ENCODE data around the gene FPR2.

The FPR2 gene

GRCh38 chr19:51739466-51740213, 21.3 kb upstream of the FPR2 start:
- H3K4me1 ChIP-seq (ENCODE audit: control insufficient read depth in 1 of 2, insufficient read depth in 2 of 2, low read length in 2 of 2) = no peaks in the 10 kb centered on the region
- no peaks in the 10 kb centered on the region for H3K9me3 ChIP-seq (ENCODE audit: control insufficient read depth in 1 of 2, low read length in 2 of 2)
- H3K27me3 ChIP-seq (ENCODE audit: control insufficient read depth in 1 of 2, insufficient read depth in 2 of 2, low read length in 2 of 2) = no peaks in the 10 kb centered on the region
- no peaks in the 10 kb centered on the region for H3K36me3 ChIP-seq (ENCODE audit: control insufficient read depth in 1 of 2, insufficient read depth in 2 of 2, low read length in 2 of 2)
- no peak overlapping the region for H3K9ac ChIP-seq (ENCODE audit: low read depth in 1 of 2, low read length in 2 of 2)
- no peak overlapping the region for H3K27ac ChIP-seq (ENCODE audit: low read depth, low read length)
- no peak overlapping the region for H3K4me3 ChIP-seq (ENCODE audit: low read depth in 1 of 2, low read length in 2 of 2)

DNA sequence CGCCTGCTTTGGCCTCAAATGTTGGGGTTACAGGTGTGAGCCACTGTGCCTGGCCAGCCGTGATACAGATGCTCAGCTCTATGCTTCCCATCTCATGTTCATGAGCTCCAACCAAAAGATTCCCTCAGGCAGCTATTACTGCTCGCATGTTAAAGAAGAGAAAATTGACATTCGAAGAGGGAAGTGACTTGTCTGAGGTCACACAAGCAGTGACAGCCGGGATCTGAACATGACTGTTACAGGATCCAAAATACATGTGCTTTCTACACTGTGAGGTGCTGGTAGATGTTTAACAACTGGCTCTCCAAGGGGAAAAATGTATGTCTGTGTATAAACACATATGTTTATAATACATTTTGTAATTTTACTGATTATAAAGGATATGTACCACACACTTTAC, 20.6 kb upstream of the FPR2 start:
- no peaks in the 10 kb centered on the region for H3K27me3 ChIP-seq (ENCODE audit: control insufficient read depth in 1 of 2, insufficient read depth in 2 of 2, low read length in 2 of 2)
- no peak overlapping the region for H3K9ac ChIP-seq (ENCODE audit: low read depth in 1 of 2, low read length in 2 of 2)
- H3K27ac ChIP-seq (ENCODE audit: low read depth, low read length) = no peak overlapping the region
- H3K4me1 ChIP-seq (ENCODE audit: control insufficient read depth in 1 of 2, insufficient read depth in 2 of 2, low read length in 2 of 2) = no peaks in the 10 kb centered on the region
- no peaks in the 10 kb centered on the region for H3K36me3 ChIP-seq (ENCODE audit: control insufficient read depth in 1 of 2, insufficient read depth in 2 of 2, low read length in 2 of 2)
- no peaks in the 10 kb centered on the region for H3K9me3 ChIP-seq (ENCODE audit: control insufficient read depth in 1 of 2, low read length in 2 of 2)
- H3K4me3 ChIP-seq (ENCODE audit: low read depth in 1 of 2, low read length in 2 of 2) = no peak overlapping the region

DNA sequence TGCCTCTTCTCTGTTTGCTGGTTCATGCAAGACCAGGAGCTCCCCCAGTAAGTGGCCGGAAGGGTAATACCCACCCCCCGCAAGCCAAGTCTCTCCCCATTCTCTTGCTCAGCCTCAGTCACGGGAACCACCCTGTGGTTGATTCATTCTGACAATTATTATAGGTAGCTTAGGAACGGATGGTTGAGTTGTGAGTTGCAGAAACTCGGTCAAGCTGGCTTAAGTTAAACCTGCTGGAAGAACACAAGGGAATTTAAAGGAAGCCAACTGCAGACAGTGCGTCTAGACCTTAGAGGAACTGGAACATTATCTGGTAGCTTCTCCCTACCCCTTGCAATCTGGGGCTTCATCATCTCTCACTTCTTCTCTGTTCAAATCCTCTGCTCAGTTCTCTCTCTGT, 18.2 kb upstream of the FPR2 start:
- Histone ChIP-seq H3K4me3 (ENCODE audit: low read depth in 1 of 2, low read length in 2 of 2) (no peak overlapping the region), H3K9me3 (ENCODE audit: control insufficient read depth in 1 of 2, low read length in 2 of 2) (no peaks in the 10 kb centered on the region), H3K36me3 (ENCODE audit: control insufficient read depth in 1 of 2, insufficient read depth in 2 of 2, low read length in 2 of 2) (no peaks in the 10 kb centered on the region), H3K9ac (ENCODE audit: low read depth in 1 of 2, low read length in 2 of 2) (no peak overlapping the region), H3K4me1 (ENCODE audit: control insufficient read depth in 1 of 2, insufficient read depth in 2 of 2, low read length in 2 of 2) (no peaks in the 10 kb centered on the region), H3K27ac (ENCODE audit: low read depth, low read length) (no peak overlapping the region), H3K27me3 (ENCODE audit: control insufficient read depth in 1 of 2, insufficient read depth in 2 of 2, low read length in 2 of 2) (no peaks in the 10 kb centered on the region)

DNA sequence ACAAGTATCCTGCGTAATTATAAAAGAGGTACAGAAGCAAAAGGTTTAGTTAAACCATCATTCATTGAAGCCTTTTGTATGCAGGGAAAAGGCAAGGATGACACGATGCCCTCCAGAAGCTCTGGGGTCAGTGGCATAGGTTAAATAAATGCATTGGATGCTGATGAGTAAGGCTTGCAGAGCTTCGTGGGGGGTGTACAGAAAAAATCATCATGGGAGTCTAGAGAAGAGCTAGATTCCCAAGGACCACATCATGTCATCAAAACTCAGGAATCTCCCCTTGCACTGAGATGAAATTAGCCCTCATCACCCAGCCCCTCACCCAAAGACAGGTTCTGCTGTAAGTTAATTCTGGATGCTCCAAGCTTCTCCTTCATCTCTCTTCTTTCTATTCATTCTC, 17.6 kb upstream of the FPR2 start:
- H3K9ac ChIP-seq (ENCODE audit: low read depth in 1 of 2, low read length in 2 of 2) = no peak overlapping the region
- H3K4me3 ChIP-seq (ENCODE audit: low read depth in 1 of 2, low read length in 2 of 2) = no peak overlapping the region
- no peaks in the 10 kb centered on the region for H3K27me3 ChIP-seq (ENCODE audit: control insufficient read depth in 1 of 2, insufficient read depth in 2 of 2, low read length in 2 of 2)
- no peaks in the 10 kb centered on the region for H3K36me3 ChIP-seq (ENCODE audit: control insufficient read depth in 1 of 2, insufficient read depth in 2 of 2, low read length in 2 of 2)
- no peak overlapping the region for H3K27ac ChIP-seq (ENCODE audit: low read depth, low read length)
- H3K4me1 ChIP-seq (ENCODE audit: control insufficient read depth in 1 of 2, insufficient read depth in 2 of 2, low read length in 2 of 2) = no peaks in the 10 kb centered on the region
- H3K9me3 ChIP-seq (ENCODE audit: control insufficient read depth in 1 of 2, low read length in 2 of 2) = no peaks in the 10 kb centered on the region

DNA sequence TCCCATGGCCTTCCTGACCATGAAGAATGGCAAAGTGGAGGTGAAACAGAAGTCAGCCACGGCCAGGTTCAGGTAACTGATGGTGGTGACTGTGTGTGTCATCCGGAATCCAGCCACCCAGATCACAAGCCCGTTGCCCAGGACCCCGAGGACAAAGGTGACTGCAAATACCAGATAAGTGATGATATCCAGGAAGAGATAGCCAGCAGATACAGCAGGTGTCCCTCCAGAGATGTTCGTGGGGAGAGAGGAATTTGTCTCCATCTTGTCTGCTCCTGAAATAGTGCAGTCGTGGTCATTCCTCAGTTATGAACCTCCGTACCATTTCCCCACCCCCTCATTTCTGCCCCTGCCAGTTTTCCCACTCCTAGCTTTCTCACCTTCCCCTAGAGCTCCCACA, 14.2 kb upstream of the FPR2 start:
- H3K4me1 ChIP-seq (ENCODE audit: control insufficient read depth in 1 of 2, insufficient read depth in 2 of 2, low read length in 2 of 2) = no peaks in the 10 kb centered on the region
- no peaks in the 10 kb centered on the region for H3K9me3 ChIP-seq (ENCODE audit: control insufficient read depth in 1 of 2, low read length in 2 of 2)
- no peak overlapping the region for H3K27ac ChIP-seq (ENCODE audit: low read depth, low read length)
- H3K4me3 ChIP-seq (ENCODE audit: low read depth in 1 of 2, low read length in 2 of 2) = no peak overlapping the region
- H3K27me3 ChIP-seq (ENCODE audit: control insufficient read depth in 1 of 2, insufficient read depth in 2 of 2, low read length in 2 of 2) = no peaks in the 10 kb centered on the region
- H3K36me3 ChIP-seq (ENCODE audit: control insufficient read depth in 1 of 2, insufficient read depth in 2 of 2, low read length in 2 of 2) = no peaks in the 10 kb centered on the region
- no peak overlapping the region for H3K9ac ChIP-seq (ENCODE audit: low read depth in 1 of 2, low read length in 2 of 2)

DNA sequence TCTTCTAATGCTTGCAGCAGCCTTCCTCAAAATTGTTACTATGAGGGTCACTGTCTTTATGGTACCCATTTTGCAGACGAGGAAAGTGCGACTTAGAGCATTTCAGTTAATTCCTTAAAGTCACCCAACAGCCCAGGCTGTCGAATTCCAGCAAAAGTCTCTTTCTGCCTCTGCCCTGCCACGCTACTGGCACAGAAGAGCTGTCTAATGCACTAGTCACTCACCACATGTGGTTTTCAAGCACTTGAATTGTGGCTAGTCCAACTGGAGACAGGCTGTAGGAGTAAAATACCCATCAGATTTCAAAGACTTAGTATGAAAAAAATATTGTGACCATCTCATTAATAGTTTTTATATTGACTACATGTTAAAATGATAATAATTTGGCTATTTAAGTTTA, 11.0 kb upstream of the FPR2 start:
- no peaks in the 10 kb centered on the region for H3K4me1 ChIP-seq (ENCODE audit: control insufficient read depth in 1 of 2, insufficient read depth in 2 of 2, low read length in 2 of 2)
- H3K27ac ChIP-seq (ENCODE audit: low read depth, low read length) = no peak overlapping the region

DNA sequence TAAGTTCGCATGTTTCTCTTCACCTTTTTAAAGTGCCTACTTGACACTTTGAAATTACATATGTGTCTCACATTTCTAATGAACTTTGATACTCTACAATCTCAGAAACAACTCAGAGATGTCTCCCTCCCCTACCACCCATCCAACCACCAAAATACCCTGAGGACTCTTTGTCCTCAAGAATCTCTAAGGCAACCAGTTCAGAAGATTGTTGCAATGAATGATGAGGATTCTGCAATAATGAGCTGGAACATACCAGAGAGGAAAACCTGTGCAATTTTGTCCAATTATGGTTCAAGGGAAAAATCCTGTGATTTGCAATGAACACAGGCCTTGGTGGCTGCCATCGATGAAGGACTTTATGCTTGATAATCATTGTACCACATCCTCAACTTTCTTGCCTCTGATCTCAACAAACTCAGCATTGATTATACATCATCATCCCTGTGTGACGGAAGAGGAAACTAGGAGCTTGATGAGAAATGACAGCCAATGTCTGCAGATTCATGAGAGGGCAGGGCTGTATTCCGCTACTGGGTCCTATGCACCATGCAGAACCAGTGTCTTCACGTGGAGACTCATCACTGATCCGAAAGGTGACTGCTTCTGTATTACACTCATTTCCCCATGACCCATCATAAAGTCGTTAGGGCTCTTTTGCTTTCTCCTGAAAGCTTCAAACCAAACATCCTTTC, 10.4 kb upstream of the FPR2 start:
- Histone ChIP-seq H3K9ac (ENCODE audit: low read depth in 1 of 2, low read length in 2 of 2) (no peak overlapping the region), H3K4me1 (ENCODE audit: control insufficient read depth in 1 of 2, insufficient read depth in 2 of 2, low read length in 2 of 2) (no peaks in the 10 kb centered on the region), H3K27ac (ENCODE audit: low read depth, low read length) (no peak overlapping the region), H3K4me3 (ENCODE audit: low read depth in 1 of 2, low read length in 2 of 2) (no peak overlapping the region), H3K27me3 (ENCODE audit: control insufficient read depth in 1 of 2, insufficient read depth in 2 of 2, low read length in 2 of 2) (no peaks in the 10 kb centered on the region), H3K9me3 (ENCODE audit: control insufficient read depth in 1 of 2, low read length in 2 of 2) (no peaks in the 10 kb centered on the region), H3K36me3 (ENCODE audit: control insufficient read depth in 1 of 2, insufficient read depth in 2 of 2, low read length in 2 of 2) (no peaks in the 10 kb centered on the region)

More for the DNA sequence above, 11.0 kb upstream of the FPR2 start:
- no peaks in the 10 kb centered on the region for H3K9me3 ChIP-seq (ENCODE audit: control insufficient read depth in 1 of 2, low read length in 2 of 2)
- no peaks in the 10 kb centered on the region for H3K27me3 ChIP-seq (ENCODE audit: control insufficient read depth in 1 of 2, insufficient read depth in 2 of 2, low read length in 2 of 2)
- no peak overlapping the region for H3K4me3 ChIP-seq (ENCODE audit: low read depth in 1 of 2, low read length in 2 of 2)
- H3K36me3 ChIP-seq (ENCODE audit: control insufficient read depth in 1 of 2, insufficient read depth in 2 of 2, low read length in 2 of 2) = no peaks in the 10 kb centered on the region
- no peak overlapping the region for H3K9ac ChIP-seq (ENCODE audit: low read depth in 1 of 2, low read length in 2 of 2)

DNA sequence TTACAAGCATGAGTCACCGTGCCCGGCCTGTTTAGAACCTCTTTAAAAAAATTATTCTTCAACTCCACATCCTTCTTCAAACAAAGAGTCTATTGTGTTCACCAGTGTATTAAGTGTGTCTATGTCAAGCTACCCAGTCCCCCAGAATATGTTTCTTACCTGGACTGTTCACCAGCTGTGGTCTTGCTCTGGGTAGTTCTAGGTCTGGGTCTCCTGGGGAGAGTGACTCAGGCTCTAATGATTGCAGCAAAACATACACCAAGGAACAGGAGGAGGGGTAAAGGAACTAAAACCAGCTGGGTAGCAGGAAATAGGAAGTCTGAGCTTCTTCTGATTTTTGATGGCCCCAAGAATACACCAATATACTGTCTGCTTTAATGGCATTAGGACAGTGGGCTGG, 9.3 kb upstream of the FPR2 start, which contains the start of gene FPR1:
Gene FPR1, minus strand, starts transcription at position 224 of the 400 bp plus-strand sequence. CDS start 4,884 bp downstream, outside the sequence.
- Histone ChIP-seq H3K4me1 (ENCODE audit: control insufficient read depth in 1 of 2, insufficient read depth in 2 of 2, low read length in 2 of 2) (no peaks in the 10 kb centered on the region), H3K36me3 (ENCODE audit: control insufficient read depth in 1 of 2, insufficient read depth in 2 of 2, low read length in 2 of 2) (no peaks in the 10 kb centered on the region), H3K27me3 (ENCODE audit: control insufficient read depth in 1 of 2, insufficient read depth in 2 of 2, low read length in 2 of 2) (no peaks in the 10 kb centered on the region), H3K27ac (ENCODE audit: low read depth, low read length) (no peak within 1 kb of the TSS), H3K4me3 (ENCODE audit: low read depth in 1 of 2, low read length in 2 of 2) (no peak within 1 kb of the TSS), H3K9me3 (ENCODE audit: control insufficient read depth in 1 of 2, low read length in 2 of 2) (no peaks in the 10 kb centered on the region), H3K9ac (ENCODE audit: low read depth in 1 of 2, low read length in 2 of 2) (no peak within 1 kb of the TSS)

DNA sequence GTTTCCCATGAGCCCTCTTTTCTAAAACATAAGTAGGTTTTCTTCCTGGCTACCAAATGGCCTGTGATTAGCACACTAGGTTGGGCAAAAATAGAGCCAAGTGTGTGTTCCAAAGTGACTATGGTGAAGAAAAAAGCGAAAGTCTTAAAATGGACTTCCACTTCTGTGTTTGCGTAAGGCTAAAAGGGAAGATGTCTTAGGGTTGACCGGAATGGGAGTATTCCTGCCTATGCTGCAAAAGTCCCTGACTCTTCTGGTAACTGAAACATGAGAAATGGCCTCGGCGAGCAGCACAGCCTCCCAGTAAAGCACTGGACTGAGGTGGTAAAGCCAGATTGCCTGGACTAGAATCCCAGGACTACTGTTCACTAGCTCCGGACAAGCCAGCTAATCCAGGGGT, 6.9 kb upstream of the FPR2 start:
- Histone ChIP-seq H3K27ac (ENCODE audit: low read depth, low read length) (no peak overlapping the region), H3K9ac (ENCODE audit: low read depth in 1 of 2, low read length in 2 of 2) (no peak overlapping the region), H3K9me3 (ENCODE audit: control insufficient read depth in 1 of 2, low read length in 2 of 2) (no peaks in the 10 kb centered on the region), H3K4me3 (ENCODE audit: low read depth in 1 of 2, low read length in 2 of 2) (no peak overlapping the region), H3K27me3 (ENCODE audit: control insufficient read depth in 1 of 2, insufficient read depth in 2 of 2, low read length in 2 of 2) (no peaks in the 10 kb centered on the region), H3K36me3 (ENCODE audit: control insufficient read depth in 1 of 2, insufficient read depth in 2 of 2, low read length in 2 of 2) (no peaks in the 10 kb centered on the region), H3K4me1 (ENCODE audit: control insufficient read depth in 1 of 2, insufficient read depth in 2 of 2, low read length in 2 of 2) (no peaks in the 10 kb centered on the region)

DNA sequence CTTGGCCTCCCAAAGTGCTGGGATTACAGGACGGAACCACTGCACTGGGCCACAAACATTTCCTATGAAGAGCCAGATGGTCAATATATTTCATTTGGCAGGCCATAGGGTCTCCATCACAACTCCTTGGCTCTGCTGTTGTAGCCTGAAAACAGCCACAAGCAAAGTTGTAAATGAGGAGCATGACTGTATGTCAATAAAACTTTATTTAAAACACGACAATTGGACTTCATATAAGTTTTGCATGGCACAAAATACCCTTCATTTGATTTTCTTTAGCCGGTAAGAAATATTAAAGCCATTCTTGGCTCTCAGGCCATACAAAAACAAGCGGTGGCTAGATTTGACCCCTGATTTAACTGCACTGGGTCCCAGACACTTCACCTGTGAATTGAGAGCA, 6.2 kb upstream of the FPR2 start:
- Histone ChIP-seq H3K4me1 (ENCODE audit: control insufficient read depth in 1 of 2, insufficient read depth in 2 of 2, low read length in 2 of 2) (no peaks in the 10 kb centered on the region), H3K27ac (ENCODE audit: low read depth, low read length) (no peak overlapping the region), H3K36me3 (ENCODE audit: control insufficient read depth in 1 of 2, insufficient read depth in 2 of 2, low read length in 2 of 2) (no peaks in the 10 kb centered on the region), H3K4me3 (ENCODE audit: low read depth in 1 of 2, low read length in 2 of 2) (no peak overlapping the region), H3K27me3 (ENCODE audit: control insufficient read depth in 1 of 2, insufficient read depth in 2 of 2, low read length in 2 of 2) (no peaks in the 10 kb centered on the region), H3K9me3 (ENCODE audit: control insufficient read depth in 1 of 2, low read length in 2 of 2) (no peaks in the 10 kb centered on the region), H3K9ac (ENCODE audit: low read depth in 1 of 2, low read length in 2 of 2) (no peak overlapping the region)

All from duodenal mucosa (tissue), 2 donors.